ENCODE results near the gene PLEKHM3. TPM values are rescaled to one million over a fixed set of nuclear protein-coding genes. Genes with fewer than 3 reads are reported as not detected.

The PLEKHM3 gene
- total and polyA plus RNA-seq, 2 of the 13 experiments (the other 11 are each of a cell fraction or from before 2014, with no cell fraction given): 4.5 to 4.7 TPM

GRCh38 chr2:207934720-207935119, 90.6 kb downstream of the PLEKHM3 start (continued):
- TF ChIP-seq FOSL1 (CRISPR knock-in tag; IDR thresholded peaks at IDR 0.05; ENCODE audit: borderline replicate concordance): no peak
- TF ChIP-seq ZSCAN30 (CRISPR knock-in tag; IDR thresholded peaks at IDR 0.05): no peak
- no peak for TF ChIP-seq ZNF335 (CRISPR knock-in tag; IDR thresholded peaks at IDR 0.05)
- TF ChIP-seq ZNF33A (CRISPR knock-in tag; IDR thresholded peaks at IDR 0.05; ENCODE audit: borderline replicate concordance): no peak
- TF ChIP-seq, protein P1, sequence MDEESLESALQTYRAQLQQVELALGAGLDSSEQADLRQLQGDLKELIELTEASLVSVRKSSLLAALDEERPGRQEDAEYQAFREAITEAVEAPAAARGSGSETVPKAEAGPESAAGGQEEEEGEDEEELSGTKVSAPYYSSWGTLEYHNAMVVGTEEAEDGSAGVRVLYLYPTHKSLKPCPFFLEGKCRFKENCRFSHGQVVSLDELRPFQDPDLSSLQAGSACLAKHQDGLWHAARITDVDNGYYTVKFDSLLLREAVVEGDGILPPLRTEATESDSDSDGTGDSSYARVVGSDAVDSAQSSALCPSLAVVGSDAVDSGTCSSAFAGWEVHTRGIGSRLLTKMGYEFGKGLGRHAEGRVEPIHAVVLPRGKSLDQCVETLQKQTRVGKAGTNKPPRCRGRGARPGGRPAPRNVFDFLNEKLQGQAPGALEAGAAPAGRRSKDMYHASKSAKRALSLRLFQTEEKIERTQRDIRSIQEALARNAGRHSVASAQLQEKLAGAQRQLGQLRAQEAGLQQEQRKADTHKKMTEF (CRISPR knock-in tag; IDR thresholded peaks at IDR 0.05): no peak
- no peak for TF ChIP-seq ZKSCAN8 (CRISPR knock-in tag; IDR thresholded peaks at IDR 0.05; ENCODE audit: borderline replicate concordance)
- peak; percentile 25; the same call in 1 of the 2 replicates for TF ChIP-seq DMAP1 (CRISPR knock-in tag; IDR thresholded peaks at IDR 0.05)
- TF ChIP-seq TBX3 (IDR thresholded peaks at IDR 0.05; ENCODE audit: borderline replicate concordance): no peak
- TF ChIP-seq ZNF800 (CRISPR knock-in tag; IDR thresholded peaks at IDR 0.05): no peak
- TF ChIP-seq MEF2D (CRISPR knock-in tag; IDR thresholded peaks at IDR 0.05): peak; percentile 52
- TF ChIP-seq GATAD2A (CRISPR knock-in tag; IDR thresholded peaks at IDR 0.05): peak; percentile 72
- no peak for TF ChIP-seq ATF5 (CRISPR knock-in tag; IDR thresholded peaks at IDR 0.05; ENCODE audit: low read depth)
- TF ChIP-seq ZNF274 (CRISPR knock-in tag; IDR thresholded peaks at IDR 0.05): no peak
- no peak for TF ChIP-seq ZNF383 (CRISPR knock-in tag; IDR thresholded peaks at IDR 0.05; ENCODE audit: borderline replicate concordance)
- TF ChIP-seq DPF2 (CRISPR knock-in tag; IDR thresholded peaks at IDR 0.05; ENCODE audit: borderline replicate concordance, low read depth): peak; percentile 11; the same call in 1 of the 2 replicates
- TF ChIP-seq CEBPB (IDR thresholded peaks at IDR 0.05; ENCODE audit: borderline replicate concordance, low read depth, low read length): peak; percentile 71; the same call in 1 of the 2 replicates
- TF ChIP-seq, protein P2, sequence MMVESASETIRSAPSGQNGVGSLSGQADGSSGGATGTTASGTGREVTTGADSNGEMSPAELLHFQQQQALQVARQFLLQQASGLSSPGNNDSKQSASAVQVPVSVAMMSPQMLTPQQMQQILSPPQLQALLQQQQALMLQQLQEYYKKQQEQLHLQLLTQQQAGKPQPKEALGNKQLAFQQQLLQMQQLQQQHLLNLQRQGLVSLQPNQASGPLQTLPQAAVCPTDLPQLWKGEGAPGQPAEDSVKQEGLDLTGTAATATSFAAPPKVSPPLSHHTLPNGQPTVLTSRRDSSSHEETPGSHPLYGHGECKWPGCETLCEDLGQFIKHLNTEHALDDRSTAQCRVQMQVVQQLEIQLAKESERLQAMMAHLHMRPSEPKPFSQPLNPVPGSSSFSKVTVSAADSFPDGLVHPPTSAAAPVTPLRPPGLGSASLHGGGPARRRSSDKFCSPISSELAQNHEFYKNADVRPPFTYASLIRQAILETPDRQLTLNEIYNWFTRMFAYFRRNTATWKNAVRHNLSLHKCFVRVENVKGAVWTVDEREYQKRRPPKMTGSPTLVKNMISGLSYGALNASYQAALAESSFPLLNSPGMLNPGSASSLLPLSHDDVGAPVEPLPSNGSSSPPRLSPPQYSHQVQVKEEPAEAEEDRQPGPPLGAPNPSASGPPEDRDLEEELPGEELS (CRISPR knock-in tag; IDR thresholded peaks at IDR 0.05): peak; percentile 42; the same call in 1 of the 2 replicates
- TF ChIP-seq PRMT3 (CRISPR knock-in tag; IDR thresholded peaks at IDR 0.05; ENCODE audit: borderline replicate concordance, low read depth): 0 out of 2 replicates have a peak, but pooled peaks have one; percentile 32
- no peak for TF ChIP-seq CREB1 (IDR thresholded peaks at IDR 0.05)
- peak; percentile 53; the same call in 1 of the 2 replicates for TF ChIP-seq CREB1 (CRISPR knock-in tag; IDR thresholded peaks at IDR 0.05)
- no peak for TF ChIP-seq ZNF879 (CRISPR knock-in tag; IDR thresholded peaks at IDR 0.05)
- TF ChIP-seq ZNF7 (CRISPR knock-in tag; IDR thresholded peaks at IDR 0.05): no peak
- no peak for TF ChIP-seq ARID2 (CRISPR knock-in tag; IDR thresholded peaks at IDR 0.05; ENCODE audit: borderline replicate concordance)
- TF ChIP-seq ZNF850 (CRISPR knock-in tag; conservative IDR thresholded peaks at IDR 0.05): no peak
- TF ChIP-seq CEBPG (CRISPR knock-in tag; IDR thresholded peaks at IDR 0.05): peak; percentile 93
- TF ChIP-seq RXRB (CRISPR knock-in tag; IDR thresholded peaks at IDR 0.05; ENCODE audit: borderline replicate concordance): peak; percentile 48; the same call in 1 of the 2 replicates
- TF ChIP-seq SNAPC2 (CRISPR knock-in tag; IDR thresholded peaks at IDR 0.05): no peak
- 0 out of 2 replicates have a peak, but pooled peaks have one; percentile 34 for TF ChIP-seq ZNF644 (CRISPR knock-in tag; IDR thresholded peaks at IDR 0.05; ENCODE audit: low read depth)

All from HepG2 (cell line).